Suprapubic skin (tissue), 4 donors: ENCODE measurements around the gene RELN.

Source experiments
- EP300 ChIP-seq: sonication (generic); formaldehyde crosslinking; IDR thresholded peaks from one replicate; pipeline ENCODE4 v1.6.1; 2017; ENCODE audit warnings: antibody characterized with exemption
- POLR2A ChIP-seq, 2 donors: fragments of 450-650 bp; IDR thresholded peaks; one replicate each; pipeline ENCODE4 v1.6.1; 2017; ENCODE audit warnings: antibody characterized with exemption in 2 of 2, mild to moderate bottlenecking in 2 of 2, moderate library complexity in 2 of 2
- POLR2AphosphoS5 ChIP-seq, 3 donors: sonication (generic); formaldehyde crosslinking; IDR thresholded peaks; one replicate each; pipeline ENCODE4 v1.6.1; 2017; ENCODE audit warnings: antibody characterized with exemption in 3 of 3
- TF ChIP-seq, protein P1 (sequence below), 2 donors: fragments of 200-600 bp in 1 of 2; fragments of 450-650 bp in 1 of 2; sonication (generic) in 1 of 2; IDR thresholded peaks; one replicate each; pipeline ENCODE4 v1.5.1; 2016 to 2019; ENCODE audit warnings: antibody characterized with exemption in 2 of 2, mild to moderate bottlenecking in 1 of 2, moderate library complexity in 1 of 2

DNA sequence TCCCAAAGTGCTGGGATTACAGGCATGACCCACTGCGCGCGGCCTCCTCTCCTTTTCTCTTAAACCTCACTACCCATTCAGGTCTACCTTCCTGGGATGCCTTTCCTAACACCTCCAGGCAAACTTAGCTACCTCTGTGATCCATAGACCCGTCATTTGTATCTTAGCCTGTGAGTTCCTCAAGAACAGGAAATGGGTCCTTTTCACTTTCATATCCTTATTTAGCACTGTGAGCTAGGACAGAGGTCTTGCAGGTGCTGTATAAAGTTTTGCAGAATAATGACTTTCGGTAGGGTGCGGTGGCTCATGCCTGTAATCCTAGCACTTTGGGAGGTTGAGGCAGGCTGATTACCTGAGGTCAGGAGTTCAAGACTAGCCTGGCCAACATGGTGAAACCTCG, 215.7 kb downstream of the RELN start:
- TF ChIP-seq, protein P1, sequence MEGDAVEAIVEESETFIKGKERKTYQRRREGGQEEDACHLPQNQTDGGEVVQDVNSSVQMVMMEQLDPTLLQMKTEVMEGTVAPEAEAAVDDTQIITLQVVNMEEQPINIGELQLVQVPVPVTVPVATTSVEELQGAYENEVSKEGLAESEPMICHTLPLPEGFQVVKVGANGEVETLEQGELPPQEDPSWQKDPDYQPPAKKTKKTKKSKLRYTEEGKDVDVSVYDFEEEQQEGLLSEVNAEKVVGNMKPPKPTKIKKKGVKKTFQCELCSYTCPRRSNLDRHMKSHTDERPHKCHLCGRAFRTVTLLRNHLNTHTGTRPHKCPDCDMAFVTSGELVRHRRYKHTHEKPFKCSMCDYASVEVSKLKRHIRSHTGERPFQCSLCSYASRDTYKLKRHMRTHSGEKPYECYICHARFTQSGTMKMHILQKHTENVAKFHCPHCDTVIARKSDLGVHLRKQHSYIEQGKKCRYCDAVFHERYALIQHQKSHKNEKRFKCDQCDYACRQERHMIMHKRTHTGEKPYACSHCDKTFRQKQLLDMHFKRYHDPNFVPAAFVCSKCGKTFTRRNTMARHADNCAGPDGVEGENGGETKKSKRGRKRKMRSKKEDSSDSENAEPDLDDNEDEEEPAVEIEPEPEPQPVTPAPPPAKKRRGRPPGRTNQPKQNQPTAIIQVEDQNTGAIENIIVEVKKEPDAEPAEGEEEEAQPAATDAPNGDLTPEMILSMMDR (IDR thresholded peaks at IDR 0.05): no peak
- TF ChIP-seq POLR2A (IDR thresholded peaks at IDR 0.05) (no peak), POLR2AphosphoS5 (IDR thresholded peaks at IDR 0.05) (no peak), EP300 (no peak)
